A549 (cell line): ENCODE measurements around the gene WSCD2.

Experiments
- CTCF ChIP-seq: fragments of >200 bp; sonication (Bioruptor Twin); formaldehyde crosslinking; IDR thresholded peaks from 3 replicates; pipeline ENCODE4 v1.5.1; 2016
- HES2 ChIP-seq: fragments of >200 bp; sonication (Bioruptor Twin); formaldehyde crosslinking; IDR thresholded peaks from 2 replicates; pipeline ENCODE4 v1.6.1; 2016
- HOXB13 ChIP-seq: fragments of 250-450 bp; sonication (Bioruptor Pico); IDR thresholded peaks from 2 replicates; pipeline ENCODE4 v1.5.0; 2020; ENCODE audit warnings: low read depth, mild to moderate bottlenecking, moderate library complexity
- MYC ChIP-seq: IDR thresholded peaks from 2 replicates; pipeline ENCODE4 v1.6.1; 2012; ENCODE audit warnings: mild to moderate bottlenecking, inconsistent platforms, low read length, improper control_type of control experiment, borderline replicate concordance
- PHF8 ChIP-seq: fragments of 200-600 bp; sonication (generic); IDR thresholded peaks from 2 replicates; pipeline ENCODE4 v1.6.1; 2016; ENCODE audit warnings: low read depth, mild to moderate bottlenecking, antibody characterized with exemption, moderate library complexity, borderline replicate concordance
- RAD21 ChIP-seq, 2 experiments: fragments of >200 bp in 1 of 2; sonication (Bioruptor Twin) in 1 of 2; formaldehyde crosslinking in 1 of 2; IDR thresholded peaks in 1 of 2; conservative IDR thresholded peaks in 1 of 2; 2 replicates in 1 of 2; 3 replicates in 1 of 2; pipeline ENCODE4 v1.6.1; 2012 to 2018; ENCODE audit warnings: inconsistent platforms in 1 of 2
- RCOR1 ChIP-seq: fragments of 150-350 bp; IDR thresholded peaks from 2 replicates; pipeline ENCODE4 v1.6.1; 2014; ENCODE audit warnings: antibody characterized with exemption, low read length, low read depth

- TF ChIP-seq CTCF (no peak), HOXB13 (CRISPR knock-in tag) (no peak), PHF8 (no peak), HES2 (no peak), RAD21 (conservative IDR thresholded peaks at IDR 0.05 in 1 of 2, IDR thresholded peaks at IDR 0.05 in 1 of 2) (no peak), MYC (no peak), RCOR1 (no peak)
Measured at GRCh38 chr12:108157870-108158459, 28.9 kb downstream of the WSCD2 start.
